ENCODE measurements around the gene MIPEP. TPM values are rescaled to one million over a fixed set of nuclear protein-coding genes. Genes with fewer than 3 reads are reported as not detected.

MIPEP gene
- total RNA-seq, 4 donors from 2014 or later, result 12.1 to 20.3 (median 16.0) TPM

DNA sequence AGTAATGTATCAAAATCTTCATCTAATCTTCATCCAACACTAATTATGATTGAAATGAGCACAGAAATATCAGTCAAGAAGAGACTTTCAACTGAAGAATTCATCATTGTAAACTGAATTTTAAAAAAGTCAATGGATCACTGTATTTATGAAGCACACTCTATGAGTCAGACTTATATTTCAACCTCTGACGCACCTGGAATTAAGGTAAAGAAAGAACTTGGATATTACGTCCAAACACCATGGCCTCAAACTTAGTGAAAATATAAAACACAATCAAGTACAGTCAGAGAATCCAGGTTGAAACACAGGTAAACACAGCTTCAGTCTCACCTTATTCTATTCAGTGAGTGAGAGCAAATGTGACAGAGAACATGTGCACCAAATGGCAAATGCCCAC, 39.5 kb downstream of the MIPEP start:
- peaks cover 0 to 18% (median 12%) of the 10 kb centered on the region in 4 donors for H3K4me1 ChIP-seq
- H3K27ac ChIP-seq (replicated peaks in 1 of 4), result no peak overlapping the region
- intact Hi-C loops (cut with DNase I), result no loop called here
- 96% methylated on average over 2 of the region's 2 CpGs for whole genome bisulfite sequencing
- TF ChIP-seq POLR2AphosphoS5 (IDR thresholded peaks at IDR 0.05) (no peak), CTCF (IDR thresholded peaks at IDR 0.05) (no peak)
- H3K4me3 ChIP-seq, result no peak overlapping the region
- peaks cover 0 to 3% (median 0%) of the 10 kb centered on the region in 4 donors for H3K36me3 ChIP-seq
- H3K27me3 ChIP-seq, result no peaks in the 10 kb centered on the region
- no peak for DNase-seq (ENCODE audit: extremely low spot score)
- H3K9me3 ChIP-seq, result no peaks in the 10 kb centered on the region

DNA sequence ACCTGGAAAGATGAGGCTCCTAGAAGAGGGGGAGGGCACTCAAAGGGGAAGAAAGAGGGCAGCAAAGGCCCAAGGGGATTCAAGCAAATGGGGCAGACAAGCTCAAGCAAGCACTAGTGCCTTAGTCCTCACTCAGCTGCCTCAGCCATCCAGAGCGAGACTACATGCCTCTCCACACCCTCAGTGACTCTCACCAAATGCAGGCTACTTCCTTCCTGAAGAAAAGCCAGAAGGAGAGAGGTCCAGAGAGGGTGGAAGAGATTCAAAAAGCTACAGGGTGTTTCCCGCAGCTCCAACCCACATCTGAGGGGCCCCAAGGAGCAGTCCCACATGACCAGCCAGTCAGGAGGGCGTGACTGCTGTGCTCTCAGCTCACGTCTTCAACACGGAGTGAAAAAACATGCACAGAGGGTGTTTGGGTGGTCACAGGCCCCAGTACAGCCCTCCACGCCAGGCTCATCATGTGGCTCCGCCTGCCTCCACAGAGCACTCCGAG, 40.5 kb downstream of the MIPEP start:
- DNase-seq (ENCODE audit: extremely low spot score), result no peak
- Histone ChIP-seq H3K9me3 (no peaks in the 10 kb centered on the region), H3K27me3 (no peaks in the 10 kb centered on the region), H3K4me1 (peaks cover 0 to 18% (median 12%) of the 10 kb centered on the region in 4 donors), H3K4me3 (no peak overlapping the region), H3K27ac (replicated peaks in 1 of 4) (no peak overlapping the region), H3K36me3 (no peaks in the 10 kb centered on the region)
- 87% methylated on average over 8 of the region's 8 CpGs for WGBS
- TF ChIP-seq CTCF (IDR thresholded peaks at IDR 0.05) (no peak), POLR2A (IDR thresholded peaks at IDR 0.05; ENCODE audit: low read depth) (no peak), EP300 (IDR thresholded peaks at IDR 0.05) (no peak), POLR2AphosphoS5 (IDR thresholded peaks at IDR 0.05) (no peak)
- intact Hi-C loops (cut with DNase I), result no loop called here

DNA sequence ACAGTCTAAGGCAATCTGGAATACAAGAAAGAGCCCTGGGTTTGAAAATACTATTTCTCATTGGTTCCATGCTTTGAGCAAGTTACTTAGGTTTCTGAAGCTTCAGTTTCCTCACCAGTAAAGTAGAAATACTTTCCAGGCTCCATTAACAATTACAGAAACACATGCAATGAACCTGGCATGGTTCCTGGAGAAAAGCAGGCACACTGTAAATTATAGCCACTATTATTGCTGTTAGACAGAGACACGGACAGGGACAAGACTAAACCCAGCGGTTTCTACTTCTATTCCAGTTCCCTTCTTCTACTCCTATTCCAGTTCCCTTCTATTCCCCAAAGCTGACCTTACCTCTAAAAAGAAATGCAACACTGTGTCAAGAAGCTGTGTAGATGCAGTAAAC, 41.2 kb downstream of the MIPEP start:
- Histone ChIP-seq H3K9me3 (no peaks in the 10 kb centered on the region), H3K4me3 (no peak overlapping the region), H3K36me3 (no peaks in the 10 kb centered on the region), H3K27me3 (no peaks in the 10 kb centered on the region), H3K4me1 (peaks cover 0 to 18% (median 12%) of the 10 kb centered on the region in 4 donors), H3K27ac (replicated peaks in 1 of 4) (no peak overlapping the region)
- DNase-seq (ENCODE audit: extremely low spot score), result no peak
- no peak for TF ChIP-seq CTCF (IDR thresholded peaks at IDR 0.05)
- 50% methylated on average over 2 of the region's 2 CpGs for WGBS
- intact Hi-C loops (cut with DNase I), result no loop called here

GRCh38 chr13:23847497-23847896, 41.7 kb downstream of the MIPEP start:
- no peaks in the 10 kb centered on the region for H3K9me3 ChIP-seq
- no peak for DNase-seq (ENCODE audit: extremely low spot score)
- TF ChIP-seq EP300 (IDR thresholded peaks at IDR 0.05) (no peak), CTCF (IDR thresholded peaks at IDR 0.05) (no peak), POLR2AphosphoS5 (IDR thresholded peaks at IDR 0.05) (no peak), POLR2A (IDR thresholded peaks at IDR 0.05; ENCODE audit: low read depth) (no peak)
- no peak overlapping the region for H3K4me3 ChIP-seq
- peaks cover 0 to 18% (median 12%) of the 10 kb centered on the region in 4 donors for H3K4me1 ChIP-seq
- H3K36me3 ChIP-seq, result peaks cover 0 to 3% (median under 1%) of the 10 kb centered on the region in 4 donors
- H3K27me3 ChIP-seq, result no peaks in the 10 kb centered on the region
- 78% methylated on average over 2 of the region's 2 CpGs for WGBS
- no peak overlapping the region for H3K27ac ChIP-seq (replicated peaks in 1 of 4)
- intact Hi-C loops (cut with DNase I), result no loop called here

GRCh38 chr13:23845105-23845725, 44.0 kb downstream of the MIPEP start:
- WGBS, result 87% methylated on average over 5 of the region's 5 CpGs
- no peak overlapping the region for H3K4me3 ChIP-seq
- no peak for TF ChIP-seq POLR2AphosphoS5 (IDR thresholded peaks at IDR 0.05)
- no peak for TF ChIP-seq EP300 (IDR thresholded peaks at IDR 0.05)
- TF ChIP-seq POLR2A (IDR thresholded peaks at IDR 0.05; ENCODE audit: low read depth), result no peak
- no peak for TF ChIP-seq CTCF (IDR thresholded peaks at IDR 0.05)
- no peaks in the 10 kb centered on the region for H3K9me3 ChIP-seq
- H3K36me3 ChIP-seq, result peaks cover 4 to 16% (median 9%) of the 10 kb centered on the region in 4 donors
- no peaks in the 10 kb centered on the region for H3K27me3 ChIP-seq
- DNase-seq (ENCODE audit: extremely low spot score), result no peak
- intact Hi-C loops (cut with DNase I), result no loop called here
- H3K27ac ChIP-seq (replicated peaks in 1 of 4), result no peak overlapping the region
- peaks cover 0 to 18% (median 12%) of the 10 kb centered on the region in 4 donors for H3K4me1 ChIP-seq
